Calu3 (cell line): ENCODE measurements around the gene ADPRHL1. TPM values are rescaled to one million over a fixed set of nuclear protein-coding genes. Genes with fewer than 3 reads are reported as not detected.
A peak's percentile ranks its signal among the peaks of the same experiment; 100 is the strongest.

Experiments
- Bru-seq: library from RNA; stranded (reverse); fragments of 400-500 nt; gene quantifications from one replicate; lab custom pipeline; 2021; lab: Mats Ljungman, UMichigan
- BruChase-seq, 2 experiments: library from RNA; stranded (reverse); fragments of 400-500 nt; gene quantifications; one replicate each; lab custom pipeline; 2021; lab: Mats Ljungman, UMichigan
- BruUV-seq: library from RNA; stranded (reverse); fragments of 400-500 nt; replicated peaks from 2 replicates; lab custom pipeline; 2021; lab: Mats Ljungman, UMichigan
- CTCF ChIA-PET: fragments of 300-600 bp; sonication (Branson Sonifier 250); formaldehyde crosslinking; loops from one replicate; lab custom pipeline; 2022; ENCODE audit warnings: antibody characterized with exemption; lab: Charles Lee
- DNase-seq: peaks from one replicate; pipeline ENCODE4 v3.0.0; 2022
- H3K27ac Mint-ChIP-seq: one replicate; pipeline ENCODE4 v1.8.0; 2022; ENCODE audit warnings: mixed read lengths; ENCODE audit not compliant: unreplicated experiment
- H3K27me3 Mint-ChIP-seq: one replicate; pipeline ENCODE4 v1.8.0; 2022; ENCODE audit warnings: mixed read lengths; ENCODE audit not compliant: unreplicated experiment
- H3K36me3 Mint-ChIP-seq: one replicate; pipeline ENCODE4 v1.8.0; 2022; ENCODE audit warnings: mild to moderate bottlenecking, moderate library complexity, mixed read lengths; ENCODE audit not compliant: insufficient read depth, unreplicated experiment
- H3K4me1 Mint-ChIP-seq: one replicate; pipeline ENCODE4 v1.8.0; 2022; ENCODE audit warnings: mild to moderate bottlenecking, low read depth, mixed read lengths; ENCODE audit not compliant: unreplicated experiment
- H3K4me3 Mint-ChIP-seq: one replicate; pipeline ENCODE4 v1.8.0; 2022; ENCODE audit warnings: mild to moderate bottlenecking, low read depth, moderate library complexity, mixed read lengths; ENCODE audit not compliant: unreplicated experiment
- H3K9me3 Mint-ChIP-seq: one replicate; pipeline ENCODE4 v1.8.0; 2022; ENCODE audit warnings: low read depth, mixed read lengths; ENCODE audit not compliant: unreplicated experiment
- intact Hi-C: fragments of 100-400 bp; cut with micrococcal nuclease; formaldehyde crosslinking; loops from one replicate; pipeline ENCODE4 v1.10.0; 2022; ENCODE audit not compliant: unreplicated experiment
- long read RNA-seq: library from polyadenylated mRNA; stranded (forward); transcript quantifications from one replicate; pipeline ENCODE4 v2.0.0, GENCODE V29; 2022
- total RNA-seq: library from RNA; stranded (reverse); gene quantifications from 2 replicates; pipeline ENCODE4 v1.2.3, GENCODE V29; 2022
- TF ChIP-seq, protein P1 (sequence below): fragments of 200-600 bp; IDR thresholded peaks from one replicate; pipeline ENCODE4 v1.8.0; 2022; ENCODE audit warnings: antibody characterized with exemption; ENCODE audit not compliant: unreplicated experiment

The ADPRHL1 gene
- total RNA-seq: 2.0 and 2.8 TPM in 2 replicates
- Bru-seq, nascent RNA: percentile 22 among the genes with signal in this experiment
- percentile 24 among the genes with signal in this experiment for BruChase-seq, experiment 1, labeled RNA remaining after a 6-hour chase
- percentile 23 among the genes with signal in this experiment for BruChase-seq, experiment 2, labeled RNA remaining after a 2-hour chase
- long read RNA-seq, partial matches to known transcripts: 0 of 3 reads
- long read RNA-seq, other reads (novel, unspliced or antisense): 1 of 3 reads

DNA sequence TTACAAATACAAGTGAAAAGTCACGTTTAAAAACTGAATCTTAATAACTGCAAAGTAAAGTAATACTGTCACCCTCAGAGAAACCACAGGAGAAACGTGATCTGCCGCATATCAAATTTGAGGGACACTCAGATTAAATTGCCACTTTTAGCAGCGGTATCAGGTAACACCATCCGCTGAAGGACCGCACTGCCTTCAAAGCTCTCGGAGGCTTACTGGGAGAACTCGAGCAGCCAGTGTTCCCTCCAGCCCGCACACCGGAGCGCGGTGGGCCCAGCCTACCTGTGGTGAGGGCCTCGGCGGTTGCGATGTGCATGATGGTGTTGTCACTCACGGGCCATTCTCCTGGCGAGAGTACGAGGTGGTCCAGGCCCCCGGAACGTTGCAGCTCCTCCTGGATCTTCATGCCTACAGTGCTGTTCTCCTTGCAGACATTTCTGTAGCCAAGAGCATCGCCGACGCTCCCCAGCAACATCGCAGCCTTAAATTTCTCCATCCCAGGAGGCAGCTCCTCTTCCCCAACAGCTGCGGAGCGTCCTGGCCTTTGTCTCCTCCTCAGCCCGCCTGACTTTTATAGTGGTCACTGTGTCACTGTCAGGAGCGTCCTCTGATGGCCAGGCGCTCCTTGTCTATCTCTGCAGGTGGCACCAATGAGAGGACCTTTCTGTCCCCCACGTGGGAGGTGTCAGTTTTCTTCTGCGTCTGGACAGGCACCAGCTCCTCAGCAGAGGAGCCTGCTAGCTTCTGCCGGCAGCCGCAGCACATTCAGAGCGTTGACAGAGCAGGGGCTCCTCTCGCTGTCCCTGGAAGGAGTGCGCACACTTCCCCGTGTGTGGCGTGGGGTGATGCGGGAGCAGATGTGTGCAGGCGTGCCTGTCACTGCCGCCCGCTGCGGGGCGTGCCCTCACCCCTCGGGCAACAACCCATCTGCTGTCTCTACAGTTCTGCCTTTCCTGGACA lies at the start of gene ADPRHL1:
TSS of gene ADPRHL1 (minus strand) at position 547 of the 960 bp plus-strand sequence. CDS start at position 496, 51 bp downstream.
- Mint-ChIP-seq H3K36me3 (peaks cover 10% of the 10 kb centered on the region), H3K4me1 (peaks cover 6% of the 10 kb centered on the region), H3K27ac (no peak within 1 kb of the TSS), H3K4me3 (no peak within 1 kb of the TSS), H3K27me3 (no peaks in the 10 kb centered on the region), H3K9me3 (no peaks in the 10 kb centered on the region)
- CTCF ChIA-PET: no interaction called here
- no TSS peak for BruUV-seq
- TF ChIP-seq, protein P1, sequence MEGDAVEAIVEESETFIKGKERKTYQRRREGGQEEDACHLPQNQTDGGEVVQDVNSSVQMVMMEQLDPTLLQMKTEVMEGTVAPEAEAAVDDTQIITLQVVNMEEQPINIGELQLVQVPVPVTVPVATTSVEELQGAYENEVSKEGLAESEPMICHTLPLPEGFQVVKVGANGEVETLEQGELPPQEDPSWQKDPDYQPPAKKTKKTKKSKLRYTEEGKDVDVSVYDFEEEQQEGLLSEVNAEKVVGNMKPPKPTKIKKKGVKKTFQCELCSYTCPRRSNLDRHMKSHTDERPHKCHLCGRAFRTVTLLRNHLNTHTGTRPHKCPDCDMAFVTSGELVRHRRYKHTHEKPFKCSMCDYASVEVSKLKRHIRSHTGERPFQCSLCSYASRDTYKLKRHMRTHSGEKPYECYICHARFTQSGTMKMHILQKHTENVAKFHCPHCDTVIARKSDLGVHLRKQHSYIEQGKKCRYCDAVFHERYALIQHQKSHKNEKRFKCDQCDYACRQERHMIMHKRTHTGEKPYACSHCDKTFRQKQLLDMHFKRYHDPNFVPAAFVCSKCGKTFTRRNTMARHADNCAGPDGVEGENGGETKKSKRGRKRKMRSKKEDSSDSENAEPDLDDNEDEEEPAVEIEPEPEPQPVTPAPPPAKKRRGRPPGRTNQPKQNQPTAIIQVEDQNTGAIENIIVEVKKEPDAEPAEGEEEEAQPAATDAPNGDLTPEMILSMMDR: no peak
- intact Hi-C loops: loop anchor here (5.0 kb wide), 1 partner anchor 176 kb away; no protein-coding TSS in a partner anchor
- DNase-seq: no peak

DNA sequence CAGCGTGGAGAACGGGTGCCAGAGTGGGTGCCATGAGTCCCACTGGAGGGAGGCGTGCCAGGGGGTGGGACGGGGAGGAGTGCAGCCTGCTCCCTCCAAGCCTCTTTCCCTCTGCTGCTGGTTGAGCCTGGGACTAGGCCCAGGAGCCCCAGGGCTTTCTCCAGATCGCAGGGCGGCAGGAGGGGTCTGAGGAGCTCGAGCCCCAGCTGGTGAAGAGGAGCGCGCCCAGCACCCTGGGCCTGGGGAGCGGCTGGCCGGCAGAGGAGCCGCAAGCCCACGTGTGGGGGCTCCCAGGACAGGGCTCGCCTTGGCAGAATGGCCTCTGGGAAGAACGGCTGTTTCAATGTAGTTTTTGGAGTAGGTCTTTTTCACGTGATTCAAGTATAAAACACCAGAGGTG lies 49.4 kb upstream of the ADPRHL1 start:
- no peaks in the 10 kb centered on the region for H3K27me3 Mint-ChIP-seq
- intact Hi-C loops: no loop called here
- BruUV-seq: no TSS peak
- TF ChIP-seq, protein P1: no peak
- no peak for DNase-seq
- H3K4me3 Mint-ChIP-seq: no peak overlapping the region
- H3K9me3 Mint-ChIP-seq: no peaks in the 10 kb centered on the region
- H3K4me1 Mint-ChIP-seq: no peaks in the 10 kb centered on the region
- H3K27ac Mint-ChIP-seq: no peak overlapping the region
- CTCF ChIA-PET: interaction anchor here (0.6 kb wide), 1 partner anchor 13 kb away, joined by 3 read pairs; no protein-coding TSS in a partner anchor
- peaks cover 8% of the 10 kb centered on the region for H3K36me3 Mint-ChIP-seq

DNA sequence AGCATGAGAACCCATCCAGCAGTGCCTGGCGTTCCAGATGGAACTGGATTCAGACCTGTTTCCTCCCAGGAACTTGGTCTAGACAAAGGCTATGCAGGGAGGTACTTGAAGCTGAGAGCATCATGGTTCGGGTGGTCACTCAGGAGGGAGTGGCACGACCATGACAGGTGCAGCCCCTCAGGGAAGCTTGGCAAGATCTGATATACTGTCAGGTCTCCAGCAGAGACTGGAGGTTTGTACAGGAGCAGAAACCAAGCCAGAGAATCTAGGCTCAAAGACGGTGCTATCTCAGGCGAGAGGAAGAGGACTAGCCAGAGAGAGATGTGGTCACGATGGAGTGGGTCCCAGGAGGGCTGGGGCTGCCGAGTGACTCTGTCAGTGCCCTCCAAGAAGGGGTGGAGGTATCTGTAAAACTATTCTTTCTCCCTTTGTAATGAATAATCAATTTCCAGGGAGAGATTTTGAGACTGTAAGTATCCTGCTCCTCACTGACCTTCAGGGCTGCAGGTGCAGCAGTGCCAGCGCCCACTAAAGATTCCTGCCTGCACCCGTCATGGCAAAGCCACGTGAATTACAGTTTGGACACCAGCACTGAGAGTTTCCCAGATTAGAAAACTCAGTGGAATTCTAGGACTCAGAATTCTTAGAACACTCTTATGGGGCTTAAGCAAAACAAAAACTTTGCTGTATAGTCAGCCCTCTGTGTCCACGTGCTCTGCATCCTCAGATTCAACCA lies 47.4 kb upstream of the ADPRHL1 start:
- H3K36me3 Mint-ChIP-seq: peaks cover 8% of the 10 kb centered on the region

More for the DNA sequence above, 47.4 kb upstream of the ADPRHL1 start:
- Mint-ChIP-seq H3K27ac (no peak overlapping the region), H3K27me3 (no peaks in the 10 kb centered on the region), H3K9me3 (no peaks in the 10 kb centered on the region), H3K4me3 (no peak overlapping the region), H3K4me1 (peaks cover 2% of the 10 kb centered on the region)
- TF ChIP-seq, protein P1: no peak
- BruUV-seq: no TSS peak
- no peak for DNase-seq
- CTCF ChIA-PET: no interaction called here
- intact Hi-C loops: no loop called here
